ENCODE results near the gene SNX5. TPM values are rescaled to one million over a fixed set of nuclear protein-coding genes. Genes with fewer than 3 reads are reported as not detected.

The SNX5 gene
- total and polyA plus RNA-seq, 2 of the 13 experiments (the other 11 are each of a cell fraction or from before 2014, with no cell fraction given): 664 to 1,040 TPM

DNA sequence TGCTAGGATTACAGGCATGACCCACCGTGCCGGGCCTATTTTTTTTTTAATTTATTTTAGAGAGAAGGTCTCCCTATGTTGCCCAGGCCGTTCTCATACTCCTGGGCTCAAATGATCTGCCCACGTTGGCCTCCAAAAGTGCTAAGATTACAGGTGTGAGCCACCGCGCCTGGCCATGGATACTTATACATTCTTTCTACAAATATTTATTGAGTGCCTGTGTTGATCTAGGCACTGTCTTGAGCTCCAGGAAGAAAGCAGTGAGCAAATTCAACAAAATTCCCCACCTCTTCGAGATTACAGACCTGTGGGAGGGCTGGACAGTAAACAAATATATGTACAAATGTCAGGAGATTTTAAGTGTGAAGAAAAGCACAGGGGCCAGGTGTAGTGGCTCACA lies 38.1 kb upstream of the SNX5 start:
- FAIRE-seq (no peak), DNase-seq (ENCODE audit: low spot score) (no peak), ATAC-seq (no peak)
- Histone ChIP-seq H4K20me1 (ENCODE audit: insufficient read depth, low read length) (no peaks in the 10 kb centered on the region), H3K9ac (ENCODE audit: insufficient read depth, low read depth, low read length) (no peak overlapping the region), H3K79me2 (ENCODE audit: insufficient read depth, low read length) (no peaks in the 10 kb centered on the region), H3K27me3 (ENCODE audit: control insufficient read depth in 1 of 2, insufficient read depth in 2 of 2, low read length in 2 of 2) (peaks cover 7 to 38% of the 10 kb centered on the region in 2 experiments; a peak in 4 of 5 replicates), H3K27ac (ENCODE audit: extremely low read length, insufficient read depth, low read length) (no peak overlapping the region), H3K36me3 (replicated peaks in 1 of 2; ENCODE audit: control insufficient read depth in 1 of 2, insufficient read depth in 2 of 2, low read length in 2 of 2) (no peaks in the 10 kb centered on the region), H3K4me2 (ENCODE audit: low read depth, low read length) (peak overlapping the region; percentile 62; the same call in 1 of the 2 replicates), H3K4me3 (replicated peaks in 1 of 3; ENCODE audit: insufficient read depth in 1 of 3, low read depth in 2 of 3, low read length in 3 of 3) (no peak overlapping the region), H3K4me1 (ENCODE audit: insufficient read depth, low read length) (peaks cover 70% of the 10 kb centered on the region), H3K9me3 (ENCODE audit: low read length) (no peaks in the 10 kb centered on the region), H2AFZ (ENCODE audit: low read length) (no peak overlapping the region)
- 0 out of 2 replicates have a peak, but pooled peaks have one; percentile 8 for TF ChIP-seq ZNF614 (CRISPR knock-in tag; IDR thresholded peaks at IDR 0.05; ENCODE audit: borderline replicate concordance)
- TF ChIP-seq ATF1 (CRISPR knock-in tag; IDR thresholded peaks at IDR 0.05): no peak
- 0 out of 2 replicates have a peak, but pooled peaks have one; percentile 31 for TF ChIP-seq SP5 (CRISPR knock-in tag; IDR thresholded peaks at IDR 0.05; ENCODE audit: borderline replicate concordance, low read depth)
- TF ChIP-seq ZNF234 (CRISPR knock-in tag; conservative IDR thresholded peaks at IDR 0.05): no peak
- TF ChIP-seq U2AF2 (IDR thresholded peaks at IDR 0.05; ENCODE audit: low read depth, low read length): no peak
- no peak for TF ChIP-seq RBAK (CRISPR knock-in tag; IDR thresholded peaks at IDR 0.05)
- TF ChIP-seq RERE (CRISPR knock-in tag; IDR thresholded peaks at IDR 0.05; ENCODE audit: low read depth): no peak
- no peak for TF ChIP-seq ZNF670 (CRISPR knock-in tag; IDR thresholded peaks at IDR 0.05; ENCODE audit: borderline replicate concordance)
- TF ChIP-seq ZNF382 (CRISPR knock-in tag; IDR thresholded peaks at IDR 0.05; ENCODE audit: borderline replicate concordance): no peak
- TF ChIP-seq ZNF740 (CRISPR knock-in tag; IDR thresholded peaks at IDR 0.05): no peak
- TF ChIP-seq ZNF570 (CRISPR knock-in tag; IDR thresholded peaks at IDR 0.05; ENCODE audit: borderline replicate concordance): no peak
- no peak for TF ChIP-seq ZNF430 (CRISPR knock-in tag; IDR thresholded peaks at IDR 0.05)
- TF ChIP-seq, protein P1, sequence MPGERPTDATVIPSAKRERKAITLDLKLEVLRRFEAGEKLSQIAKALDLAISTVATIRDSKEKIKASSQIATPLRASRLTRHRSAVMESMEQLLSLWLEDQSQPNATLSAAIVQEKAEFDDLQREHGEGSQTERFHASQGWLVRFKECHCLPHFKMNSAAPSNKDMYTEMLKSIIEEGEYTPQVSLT (CRISPR knock-in tag; IDR thresholded peaks at IDR 0.05; ENCODE audit: borderline replicate concordance, low read depth): no peak
- TF ChIP-seq NCOA2 (CRISPR knock-in tag; IDR thresholded peaks at IDR 0.05): 0 out of 2 replicates have a peak, but pooled peaks have one; percentile 11
- TF ChIP-seq MAZ (IDR thresholded peaks at IDR 0.05; ENCODE audit: borderline replicate concordance, low read depth, low read length): no peak
- TF ChIP-seq MAZ (CRISPR knock-in tag; IDR thresholded peaks at IDR 0.05; ENCODE audit: low read depth): no peak
- TF ChIP-seq RCOR2 (CRISPR knock-in tag; IDR thresholded peaks at IDR 0.05): no peak
- no peak for TF ChIP-seq ZNF432 (CRISPR knock-in tag; IDR thresholded peaks at IDR 0.05; ENCODE audit: borderline replicate concordance)
- TF ChIP-seq ZBTB7B (CRISPR knock-in tag; IDR thresholded peaks at IDR 0.05): no peak
- TF ChIP-seq ZNF563 (CRISPR knock-in tag; IDR thresholded peaks at IDR 0.05): no peak
- in situ Hi-C loops (cut with HindIII; ENCODE audit: extremely low pct_ligation_motif_present, low pct_unique_long_range_greater_than_20kb): no loop called here
- ChIA-PET POLR2A (no interaction called here), CTCF (ENCODE audit: low intra/inter-chr PET ratio, low total read pairs) (no interaction called here)
- intact Hi-C loops (cut with micrococcal nuclease; ENCODE audit: unreplicated experiment): loop anchor here (5.0 to 10.0 kb wide), 2 partner anchors 128 to 271 kb away; partner anchors contain the start of genes KAT14 and PET117
- no TSS peak for BruUV-seq (replicated peaks)
- WGBS (ENCODE audit: low lambda C conversion rate): 24% methylated on average over 7 of the region's 7 CpGs
